CD4-positive, alpha-beta T cell treated with Interleukin-4 for 1 hour (primary cell): Measurements from ENCODE around the gene ZDHHC11B.
"Not testable (repeated sequence)": the region's sequence is repeated elsewhere in the genome, so short reads cannot be mapped to it uniquely, and the experiment has no call there.

Experiments
- DNase-seq, 2 donors: peaks; one replicate each; pipeline ENCODE4 v3.0.0-alpha.2; 2020 to 2022

ZDHHC11B gene

DNA sequence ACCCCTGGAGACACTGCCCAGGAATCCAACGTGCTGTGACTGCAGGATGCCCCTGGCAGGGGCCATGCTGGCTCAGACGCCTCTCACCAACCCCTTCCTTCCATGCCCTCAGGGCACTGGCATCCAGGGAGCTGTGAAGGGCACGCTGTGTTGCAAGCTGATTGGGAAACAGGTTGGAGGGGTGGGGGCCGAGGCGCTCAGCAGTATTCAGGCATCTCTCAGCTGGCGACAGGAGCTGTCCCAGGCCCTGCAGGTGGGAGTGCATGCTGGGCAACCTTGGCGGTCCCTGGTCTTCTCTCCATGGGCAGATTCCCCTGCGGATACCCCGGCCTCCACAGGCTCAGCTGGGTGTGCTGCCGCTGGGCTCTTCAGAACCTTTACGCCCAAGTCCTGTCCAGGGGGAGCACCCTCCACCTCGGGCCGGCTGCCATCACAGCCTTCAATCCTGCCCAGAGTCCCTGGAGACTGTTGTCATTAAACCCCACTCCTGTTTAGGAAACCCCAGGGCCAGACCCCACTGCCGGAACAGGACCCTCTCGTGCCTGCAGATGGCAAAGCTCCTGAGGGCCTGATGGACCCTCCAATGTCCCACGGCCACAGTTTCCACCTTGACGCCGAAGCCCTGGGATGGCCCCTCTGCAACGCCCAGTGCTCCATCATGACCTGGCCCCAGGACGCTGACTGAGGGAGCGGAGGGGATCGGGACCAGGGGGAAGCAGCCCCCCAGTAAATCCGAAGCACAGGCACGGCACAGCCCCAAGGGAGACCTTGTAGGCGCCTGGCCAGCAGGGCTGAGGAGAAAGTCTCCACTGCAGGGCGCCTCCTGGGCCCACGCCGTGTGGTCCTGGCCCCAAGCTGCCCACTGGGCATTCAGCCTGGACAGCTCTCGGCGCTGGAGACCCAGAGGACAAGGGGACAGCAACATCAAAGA, 100.7 kb downstream of the ZDHHC11B start:
- DNase-seq: peak in 1 of 2 donors; percentile 10

DNA sequence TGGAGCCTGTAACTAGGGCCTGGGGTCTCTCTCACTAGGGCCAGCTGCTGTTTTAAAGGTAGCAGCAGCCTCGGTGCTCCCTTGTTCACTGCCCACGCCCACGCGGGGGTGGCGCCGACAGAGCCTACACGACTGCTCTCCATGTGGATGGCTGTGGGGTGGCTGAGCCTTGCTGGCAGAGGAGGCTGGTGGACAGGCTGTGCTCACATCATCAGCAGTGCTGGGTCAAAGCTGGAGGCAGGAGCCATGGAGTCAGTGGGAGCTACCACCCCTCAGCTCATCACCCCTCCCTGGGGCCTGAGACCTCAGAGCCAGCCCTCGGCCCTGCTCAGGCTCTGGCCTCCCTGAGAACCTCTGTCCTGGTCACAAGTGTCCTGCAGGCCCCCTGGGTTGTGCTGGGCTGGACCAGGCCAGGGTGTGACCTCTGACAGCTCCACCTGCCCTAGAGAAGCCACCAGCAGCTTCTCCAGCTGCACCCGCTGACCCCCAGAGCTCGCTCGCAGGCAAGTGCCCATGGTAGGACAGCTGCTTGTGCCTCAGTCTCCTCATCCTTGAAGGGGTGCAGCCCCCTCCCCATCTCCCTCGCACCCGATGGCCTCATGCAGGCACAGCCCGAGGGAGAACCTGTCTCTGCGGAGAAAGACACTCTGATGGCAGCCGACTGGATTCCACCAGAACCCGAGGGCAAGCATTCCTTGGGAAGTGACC, 101.7 kb downstream of the ZDHHC11B start:
- DNase-seq: peak in 1 of 2 donors; percentile 11

DNA sequence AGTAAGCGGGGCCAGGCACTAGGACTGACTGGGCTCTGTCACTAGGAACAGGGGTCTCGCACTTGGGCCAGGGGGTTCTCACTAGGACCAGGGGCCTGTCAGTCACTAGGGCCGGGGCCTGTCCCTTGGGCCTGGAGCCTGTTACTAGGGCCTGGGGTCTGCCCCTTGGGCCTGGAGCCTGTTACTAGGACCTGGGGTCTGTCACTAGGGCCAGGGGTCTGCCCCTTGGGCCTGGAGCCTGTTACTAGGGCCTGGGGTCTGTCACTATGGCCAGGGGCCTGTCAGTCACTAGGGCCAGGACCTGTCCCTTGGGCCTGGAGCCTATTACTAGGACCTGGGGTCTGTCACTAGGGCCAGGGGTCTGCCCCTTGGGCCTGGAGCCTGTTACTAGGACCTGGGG, 102.3 kb downstream of the ZDHHC11B start:
- DNase-seq: not testable (repeated sequence)

DNA sequence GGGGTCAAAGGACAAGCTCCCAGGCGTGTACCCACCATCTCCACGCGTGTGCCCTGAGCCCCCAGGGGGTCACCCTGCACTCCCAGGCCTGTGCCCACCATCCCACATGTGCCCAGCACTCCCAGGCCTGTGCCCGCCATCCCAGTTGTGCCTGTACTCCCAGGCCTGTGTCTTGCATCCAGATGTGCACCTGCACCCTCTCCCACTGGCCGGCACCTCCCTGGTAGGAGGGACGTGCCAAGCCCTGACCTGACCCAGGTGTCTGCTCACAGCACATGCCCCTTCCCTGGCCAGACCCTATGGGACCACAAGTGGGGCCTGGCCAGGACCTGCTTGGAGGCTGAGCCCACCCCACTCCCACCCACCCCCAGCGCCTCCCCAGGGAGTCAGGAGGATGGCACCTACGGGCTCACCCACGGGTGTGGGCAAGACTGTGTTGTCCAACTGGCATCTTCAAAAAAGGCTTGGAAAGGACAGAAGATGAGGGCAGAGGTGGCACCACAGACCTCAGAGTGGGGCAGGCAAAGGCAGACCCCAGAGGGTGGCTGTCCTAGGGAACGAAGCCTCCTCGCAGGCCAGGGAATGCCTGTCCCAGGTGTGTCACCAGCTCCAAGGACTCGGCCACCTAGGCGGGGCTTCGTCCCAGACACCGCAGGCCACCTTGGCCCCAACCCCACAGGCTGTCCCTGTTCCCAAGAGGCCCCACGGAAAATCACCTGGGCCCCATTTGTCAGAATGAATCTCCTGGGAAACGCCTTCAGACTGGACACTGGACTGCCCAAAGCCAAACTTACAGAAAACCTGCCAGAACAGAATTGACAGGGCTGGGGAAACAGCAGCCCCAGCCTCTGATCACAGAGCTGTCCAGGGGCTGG, 103.0 kb downstream of the ZDHHC11B start:
- DNase-seq: peak in 1 of 2 donors; percentile 9

DNA sequence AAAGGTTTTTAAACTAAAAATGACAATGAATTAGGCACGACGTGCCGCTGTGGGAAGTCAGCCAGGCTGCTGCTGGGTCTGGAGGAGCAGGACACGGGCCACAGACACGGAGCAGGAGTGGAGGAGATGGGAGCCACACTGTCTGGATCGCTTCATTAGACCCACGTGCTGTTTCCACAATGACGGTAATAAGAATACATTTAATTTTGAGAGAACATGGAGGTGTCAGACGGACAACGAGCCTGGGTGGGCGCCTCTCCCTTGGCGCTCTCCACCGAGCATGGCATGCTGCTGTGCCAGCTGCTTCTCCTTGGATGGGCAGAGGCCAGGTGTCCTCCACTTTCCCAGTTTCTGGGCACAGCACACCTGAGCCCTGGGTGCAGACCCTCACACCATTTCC, 103.7 kb downstream of the ZDHHC11B start:
- peak in 1 of 2 donors; percentile 7 for DNase-seq

DNA sequence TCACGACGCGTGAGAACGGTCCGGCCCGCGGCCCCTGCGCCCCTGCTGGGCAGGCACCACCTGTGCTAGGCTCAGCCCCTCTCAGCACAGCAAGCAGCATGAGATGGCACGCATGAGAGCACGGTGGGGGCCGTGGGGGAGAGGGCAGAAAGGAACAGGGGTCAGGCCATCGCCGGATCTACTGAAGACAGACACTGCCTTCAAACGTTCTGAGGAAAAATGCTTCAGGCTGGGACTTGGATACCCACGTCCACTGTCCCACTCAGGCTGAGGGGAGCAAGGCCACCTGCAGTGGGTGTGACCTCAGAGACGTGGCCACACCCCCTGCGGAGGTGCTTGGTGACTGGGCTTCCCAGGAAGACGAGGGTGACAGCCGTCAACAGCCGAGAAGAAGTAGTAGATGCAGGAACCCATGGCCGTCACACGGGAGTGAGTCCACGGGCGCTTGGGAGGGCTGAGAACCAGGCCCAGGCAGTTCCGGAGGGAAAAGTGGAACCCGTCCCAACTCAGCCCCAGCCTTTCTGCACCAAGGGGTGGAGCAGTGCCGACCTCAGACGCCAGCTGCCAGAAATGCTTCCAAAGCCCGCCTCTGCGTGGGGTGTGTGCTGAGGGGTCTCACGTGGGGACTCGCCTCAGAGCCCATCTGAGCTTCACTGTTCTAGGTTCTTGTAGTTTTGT, 104.3 kb downstream of the ZDHHC11B start:
- not testable (repeated sequence) for DNase-seq

DNA sequence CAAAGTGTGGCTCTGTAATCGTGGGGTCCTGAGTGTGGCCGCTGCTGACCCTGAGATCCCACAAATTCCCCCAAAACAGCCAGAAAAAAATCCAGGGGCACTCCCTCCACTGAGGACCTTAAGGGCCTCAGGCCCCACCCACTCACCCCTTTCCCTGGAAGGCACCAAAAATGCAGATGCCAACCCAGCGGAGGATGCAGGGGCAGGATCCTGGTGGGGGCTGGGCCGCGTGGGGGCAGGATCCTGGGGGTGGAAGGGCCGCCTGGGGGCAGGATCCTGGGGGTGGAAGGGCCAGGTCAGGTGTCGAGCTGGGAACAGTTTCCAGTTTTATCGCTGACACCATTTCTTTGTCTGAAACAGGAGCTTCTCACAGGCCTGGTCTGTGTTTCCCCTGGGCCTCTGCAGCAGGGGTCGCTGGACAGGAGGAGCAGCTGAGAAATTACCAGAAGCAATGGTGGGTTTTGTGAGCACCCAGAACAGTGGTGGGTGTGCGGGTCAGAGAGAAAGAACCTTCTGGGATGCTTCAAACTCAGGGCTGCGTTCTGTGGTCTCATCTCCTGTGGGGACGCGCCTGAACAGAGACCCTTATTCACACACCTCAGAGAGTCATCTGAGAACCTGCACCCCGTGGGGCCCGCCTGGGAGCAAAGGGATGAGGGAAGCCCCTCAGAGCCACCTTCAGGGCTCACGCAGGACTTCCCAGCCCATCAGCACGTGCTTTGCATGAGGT, 105.2 kb downstream of the ZDHHC11B start:
- DNase-seq: not testable (repeated sequence)

DNA sequence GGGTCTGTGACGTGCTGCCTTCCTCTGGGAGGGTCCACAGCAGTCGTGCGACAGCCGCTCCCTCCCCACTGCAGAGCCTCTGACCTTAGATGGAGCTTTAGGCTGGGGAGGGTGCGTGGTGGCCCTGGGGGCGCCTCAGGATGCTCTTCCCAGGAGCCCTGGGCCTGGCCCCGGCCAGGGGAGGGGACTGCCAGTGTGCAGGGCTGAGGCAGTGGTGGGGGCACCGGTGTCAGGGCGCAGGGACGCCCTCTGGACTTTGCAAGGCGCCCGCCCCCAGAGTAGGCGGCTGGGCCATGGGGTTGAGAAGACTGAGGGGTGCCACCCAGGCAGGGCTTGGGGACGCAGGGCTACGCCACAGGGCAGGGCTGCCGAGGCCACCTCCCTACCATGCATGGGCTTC, 106.0 kb downstream of the ZDHHC11B start:
- not testable (repeated sequence) for DNase-seq

DNA sequence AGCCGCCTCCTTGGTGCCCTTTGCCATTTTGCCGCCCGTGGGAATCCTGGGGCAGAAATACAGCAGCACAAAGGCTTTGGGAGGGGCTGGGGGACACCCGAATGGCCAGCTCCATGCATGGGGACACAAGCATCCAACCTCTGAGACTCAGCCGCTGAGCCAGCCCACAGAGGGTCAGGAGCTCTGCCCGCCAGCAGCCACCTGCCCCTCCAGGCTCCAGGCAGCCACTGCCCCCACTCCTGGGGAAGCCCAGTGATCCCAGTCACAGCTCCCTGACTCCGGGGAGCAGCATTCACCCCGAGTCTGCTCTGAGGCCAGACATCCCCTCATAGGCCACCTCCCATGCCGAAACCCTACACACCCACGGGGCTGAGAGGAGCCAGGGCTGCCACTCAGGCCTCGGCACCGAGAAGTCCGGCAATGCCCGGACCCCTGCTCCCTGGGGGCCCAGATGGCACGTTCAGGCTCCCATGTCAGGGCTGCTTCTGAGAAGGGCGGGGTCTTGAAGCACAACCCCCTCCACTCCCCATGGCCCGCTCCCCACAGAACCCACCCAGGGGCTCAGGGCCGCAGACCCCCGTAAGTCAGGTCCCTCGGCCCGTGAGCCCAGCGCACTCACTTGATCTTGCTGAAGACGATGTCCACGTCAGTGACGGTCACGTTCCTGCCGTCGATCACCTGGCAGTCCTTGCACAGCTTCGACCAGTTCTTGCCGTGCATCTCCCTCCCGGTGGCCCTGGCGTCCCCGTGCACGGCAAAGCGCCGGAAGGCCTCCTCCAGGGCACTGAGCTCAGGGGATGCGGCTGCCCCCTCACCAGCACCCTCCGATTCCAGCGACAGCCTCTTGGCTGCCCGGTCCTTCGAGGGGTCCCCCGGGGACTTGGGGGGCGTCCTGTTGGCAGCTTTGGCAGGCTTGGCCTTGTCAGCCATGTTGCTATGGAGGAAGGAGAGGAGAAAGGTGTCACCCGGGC, 107.1 kb downstream of the ZDHHC11B start:
- DNase-seq: no peak

DNA sequence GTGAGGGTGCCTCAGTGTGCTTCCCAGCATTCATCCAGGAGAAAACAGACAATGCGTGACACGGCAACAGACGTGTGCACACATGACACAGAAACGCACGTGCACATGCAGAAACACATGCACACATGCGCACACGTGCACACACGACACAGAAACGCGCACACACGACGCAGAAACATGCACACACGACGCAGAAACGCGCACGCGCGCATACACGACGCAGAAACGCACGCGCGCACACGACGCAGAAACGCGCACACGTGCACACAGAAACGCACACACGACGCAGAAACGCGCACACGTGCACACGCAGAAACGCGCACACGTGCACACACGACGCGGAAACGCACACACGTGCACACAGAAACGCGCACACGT, 107.8 kb downstream of the ZDHHC11B start:
- DNase-seq: no peak

DNA sequence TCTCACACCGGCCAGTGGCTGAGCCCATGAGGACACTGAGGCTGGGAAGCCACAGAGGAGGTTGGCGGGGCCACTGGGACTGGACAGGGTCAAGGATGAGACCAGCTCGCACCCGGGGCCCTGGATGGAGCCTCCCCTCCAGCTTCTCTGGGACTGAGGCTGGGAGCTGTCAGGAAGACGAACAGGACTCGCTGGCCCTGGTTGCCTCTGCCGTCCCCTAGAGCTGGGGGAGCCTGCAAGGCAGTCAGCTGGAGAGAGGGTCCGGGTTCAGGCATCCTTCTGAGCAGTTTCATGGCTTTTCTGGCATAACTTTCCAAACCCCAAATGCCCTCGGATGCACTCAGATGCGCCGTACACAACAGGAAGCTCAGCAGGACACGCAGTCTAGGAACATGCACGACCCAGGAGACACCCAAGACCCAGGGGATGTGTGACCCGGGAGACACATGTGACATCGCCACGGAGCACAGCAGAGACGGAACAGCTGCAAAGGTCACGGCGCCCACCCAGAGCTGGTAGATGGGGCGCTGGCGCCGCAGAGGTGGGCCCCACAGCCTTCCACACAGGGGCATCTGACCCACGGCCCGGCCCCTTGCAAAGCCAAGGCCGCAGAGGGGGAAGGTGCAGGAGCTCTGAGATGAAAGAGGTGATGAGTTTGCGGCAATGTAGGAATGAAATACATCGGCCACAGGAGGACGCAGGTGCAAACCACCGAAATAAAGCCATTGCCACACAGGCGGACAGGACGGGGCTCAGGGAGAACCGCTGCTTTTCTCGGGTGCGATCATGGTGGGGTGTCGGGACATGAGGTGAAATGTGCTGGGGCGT, 108.4 kb downstream of the ZDHHC11B start:
- no peak for DNase-seq

DNA sequence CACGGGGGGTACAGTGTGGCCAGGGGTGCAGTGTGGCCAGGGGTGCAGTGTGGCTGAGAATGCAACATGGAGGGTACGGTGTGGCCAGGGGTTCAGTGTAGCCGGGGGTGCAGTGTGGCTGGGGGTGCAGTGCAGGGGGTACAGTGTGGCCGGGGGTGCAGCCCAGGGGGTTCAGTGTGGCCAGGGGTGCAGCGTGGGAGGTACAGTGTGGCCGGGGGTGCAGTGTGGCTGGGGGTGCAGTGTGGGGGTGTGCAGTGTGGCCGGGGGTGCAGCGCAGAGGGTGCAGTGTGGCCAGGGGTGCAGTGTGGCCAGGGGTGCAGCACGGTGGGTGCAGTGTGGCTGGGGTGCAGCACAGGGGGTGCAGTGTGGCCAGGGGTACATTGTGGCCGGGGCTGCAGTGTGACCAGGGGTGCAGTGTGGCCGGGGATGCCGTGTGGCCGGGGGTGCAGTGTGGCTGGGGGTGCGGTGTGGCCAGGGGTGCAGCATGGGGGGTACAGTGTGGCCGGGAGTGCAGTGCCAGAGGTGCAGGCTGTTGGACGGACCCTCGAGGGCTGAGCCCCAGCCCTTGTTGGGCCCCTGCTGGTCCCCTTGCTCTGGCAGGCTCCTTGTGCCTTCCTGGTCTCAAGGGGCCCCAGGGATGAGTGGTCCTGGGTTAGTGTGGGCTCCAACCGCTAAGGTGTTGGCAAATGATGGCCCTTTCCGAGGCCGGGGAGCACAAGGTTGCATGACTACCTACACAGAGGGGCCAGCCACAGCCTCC, 109.2 kb downstream of the ZDHHC11B start:
- no peak for DNase-seq

DNA sequence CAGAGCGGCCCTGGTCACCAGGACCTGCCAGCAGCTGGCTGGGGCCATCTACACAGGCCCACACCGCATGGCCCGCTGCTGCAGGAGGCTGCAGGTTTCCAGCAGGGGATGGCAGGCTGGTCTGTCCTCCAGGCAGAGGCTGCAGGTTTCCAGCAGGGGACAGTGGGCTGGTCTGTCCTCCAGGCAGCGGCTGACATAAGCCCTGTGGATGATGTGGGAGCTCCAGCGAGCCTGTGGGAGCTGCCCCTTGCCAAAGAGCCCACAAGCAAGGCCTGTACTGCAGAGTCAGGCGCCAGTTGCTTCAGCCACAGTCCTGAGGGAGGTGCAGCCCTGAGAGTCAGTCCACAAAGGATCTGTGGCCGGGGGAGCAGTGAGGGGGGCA, 109.9 kb downstream of the ZDHHC11B start:
- no peak for DNase-seq

DNA sequence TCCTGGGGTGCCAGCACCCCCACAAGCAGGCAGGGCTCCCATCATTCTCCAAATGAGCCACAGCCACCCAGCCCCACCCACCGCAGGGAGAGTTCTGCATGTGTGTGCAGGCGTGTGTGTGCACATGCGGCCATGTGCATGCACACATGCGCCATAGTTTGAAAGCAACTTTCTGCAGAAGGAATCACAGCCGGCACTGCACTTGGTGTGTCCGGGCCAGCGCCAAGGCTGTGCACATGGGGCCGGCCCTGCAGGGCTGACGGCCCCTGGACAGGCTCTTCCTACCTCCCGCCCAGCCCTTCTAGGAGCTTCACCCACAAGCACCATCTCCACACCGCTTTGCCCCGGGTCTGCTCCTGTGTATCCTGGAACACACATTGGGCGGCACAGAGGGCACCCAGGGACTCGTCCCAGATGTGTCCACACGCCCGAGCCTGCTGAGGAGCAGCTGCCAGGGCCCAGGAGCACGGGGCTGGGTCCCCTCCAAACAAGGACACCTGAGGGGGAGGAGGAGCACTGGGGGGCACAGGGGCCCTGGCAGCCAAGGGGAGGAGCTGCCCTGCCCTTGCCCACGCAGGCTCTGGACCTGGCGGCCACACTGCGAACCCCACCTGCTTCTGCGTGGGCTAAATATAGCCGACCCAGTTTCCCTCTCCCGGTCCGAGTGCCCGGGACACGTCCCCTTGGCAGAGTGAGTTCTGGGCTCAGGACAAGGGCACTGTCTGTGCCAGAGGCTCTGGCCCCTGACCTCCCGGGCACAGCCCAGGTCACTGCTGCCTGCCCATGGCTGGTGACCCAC, 110.5 kb downstream of the ZDHHC11B start:
- no peak for DNase-seq

DNA sequence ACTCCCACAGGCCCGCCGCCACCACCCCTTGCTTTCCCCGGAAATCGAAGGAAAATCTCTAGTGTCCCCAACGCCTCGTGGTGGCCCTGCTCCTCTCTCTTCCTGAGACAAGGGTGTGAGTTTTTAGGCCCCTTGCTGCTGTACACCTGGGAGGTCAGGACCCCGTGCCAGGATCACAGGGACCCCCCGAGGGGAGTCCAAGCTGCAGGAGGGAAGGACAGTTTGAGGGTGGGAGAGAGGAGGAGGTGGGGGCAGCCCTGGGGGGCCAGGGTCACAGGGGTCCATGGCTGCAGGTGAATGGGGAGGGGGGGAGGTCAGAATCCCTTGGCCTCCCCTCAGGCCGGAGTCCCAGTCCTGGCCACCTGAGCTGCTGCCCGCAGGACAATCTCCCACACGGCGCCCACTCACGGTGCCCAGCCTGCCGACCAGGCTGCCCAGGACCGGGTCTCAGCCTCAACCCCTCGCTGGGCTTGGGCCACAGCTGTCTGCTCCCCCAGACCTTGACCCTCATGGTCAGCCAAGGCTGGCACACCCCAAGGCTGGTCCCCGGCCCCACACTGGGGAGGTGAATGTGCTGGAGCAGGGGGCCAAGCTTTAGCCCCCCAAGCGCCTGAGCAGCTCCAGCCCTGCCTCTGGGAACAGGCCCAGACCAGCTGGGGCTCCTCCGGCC, 111.2 kb downstream of the ZDHHC11B start:
- DNase-seq: no peak

DNA sequence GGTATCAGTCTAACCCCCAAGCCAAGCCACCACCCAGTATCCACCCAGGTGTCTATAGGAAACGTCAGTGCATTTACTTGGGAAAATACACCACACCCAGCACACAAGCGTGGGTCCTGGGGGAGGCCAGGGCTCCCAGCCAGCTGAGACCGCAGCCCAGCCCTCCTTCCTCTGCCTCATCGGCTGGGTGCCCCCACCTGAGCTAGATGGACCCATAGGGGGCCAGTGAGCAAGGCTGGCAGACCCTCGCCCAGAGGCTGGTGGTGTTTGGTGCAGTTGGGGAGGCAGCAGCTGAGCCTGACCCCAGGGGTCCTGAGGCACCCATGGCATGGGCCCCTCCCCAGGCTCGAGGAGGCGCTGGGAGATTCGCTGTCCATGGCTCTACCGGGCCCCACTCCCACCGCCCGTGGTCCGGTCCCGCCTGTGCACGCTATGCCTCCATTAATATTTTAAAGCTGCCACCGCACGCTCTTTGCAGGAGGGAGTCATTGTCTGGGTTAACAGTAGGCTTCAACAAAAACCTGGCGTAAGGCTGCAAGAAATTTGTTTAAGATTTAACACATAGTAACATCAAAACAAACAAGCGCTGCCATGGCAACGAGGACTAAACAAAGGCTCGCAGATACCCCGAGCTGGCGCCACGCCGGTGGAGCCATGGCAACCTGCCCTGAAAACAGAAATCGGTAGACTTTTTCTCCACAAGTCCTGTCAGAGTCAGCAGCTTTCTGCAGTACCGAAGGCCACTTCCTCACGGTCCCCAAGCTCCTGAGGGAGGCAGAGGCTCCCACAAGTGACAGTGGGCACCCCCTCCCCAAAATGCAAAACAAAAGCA, 112.0 kb downstream of the ZDHHC11B start:
- DNase-seq: peak; percentile 86 to 89
